ENCODE data around the gene SPATA6.

Gene SPATA6

DNA sequence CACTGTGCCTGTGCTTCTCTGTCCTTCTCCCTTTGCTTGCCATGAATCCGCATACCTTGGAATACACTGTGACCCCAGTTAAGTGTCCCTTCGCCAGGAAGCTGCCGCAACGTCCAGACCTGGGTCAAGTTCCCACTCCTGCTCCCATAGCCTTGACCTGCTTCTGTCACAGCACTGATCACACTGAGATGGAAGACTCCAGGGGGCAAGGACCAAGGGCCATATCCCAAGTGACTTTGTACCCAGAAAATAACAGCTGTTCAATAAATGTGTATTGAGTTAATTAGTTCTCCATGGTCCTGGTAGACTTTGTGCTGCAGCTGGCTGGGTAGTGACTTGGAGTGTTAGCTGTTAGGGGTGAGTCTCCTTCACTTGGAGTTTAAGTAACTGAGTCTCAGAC lies 223.6 kb downstream of the SPATA6 start:
- DNase-seq, result no peak

DNA sequence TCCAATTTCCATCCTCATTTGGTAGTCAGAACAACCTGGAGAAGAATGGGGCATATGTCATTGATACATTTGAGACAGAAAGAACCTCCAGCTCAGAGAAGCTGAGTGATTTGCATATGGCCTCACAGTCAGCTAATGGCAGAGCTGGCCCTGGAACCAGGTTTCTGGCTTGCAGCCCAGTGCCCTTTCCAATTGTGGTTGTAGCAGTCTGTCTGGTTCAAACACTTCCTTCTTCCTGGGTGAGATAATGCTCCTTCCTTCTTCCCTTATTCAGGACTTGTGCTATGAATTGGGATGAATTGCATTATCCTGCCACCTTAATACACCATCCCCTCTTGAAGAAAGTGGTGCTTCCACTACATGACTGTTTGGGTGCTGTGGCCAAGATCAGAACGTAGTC lies 225.3 kb downstream of the SPATA6 start:
- peak; percentile 95 for DNase-seq

Measured in NCI-H2029 treated with DMSO at 0.1 percent for 48 hours (cell line).